ENCODE measurements around the gene COL10A1.
A peak's percentile ranks its signal among the peaks of the same experiment; 100 is the strongest.

COL10A1 gene

GRCh38 chr6:116118608-116119007 is 7.3 kb downstream of the COL10A1 start:
- no peak overlapping the region for H3K4me3 ChIP-seq (ENCODE audit: low read depth, low read length)
- no peak for TF ChIP-seq POLR2A (IDR thresholded peaks at IDR 0.05; ENCODE audit: extremely low read depth, insufficient read length)
- TF ChIP-seq MYC (IDR thresholded peaks at IDR 0.05; ENCODE audit: low read depth, low read length), result no peak
- no peak for TF ChIP-seq CTCF (IDR thresholded peaks at IDR 0.05; ENCODE audit: low read depth, low read length)
- TF ChIP-seq MAX (IDR thresholded peaks at IDR 0.05; ENCODE audit: low read depth, low read length), result no peak
- DNase-seq (ENCODE audit: low read depth), result no peak

- H3K4me3 ChIP-seq (ENCODE audit: low read depth, low read length), result no peak overlapping the region
- DNase-seq (ENCODE audit: low read depth), result no peak
- no peak for TF ChIP-seq CTCF (IDR thresholded peaks at IDR 0.05; ENCODE audit: low read depth, low read length)
- no peak for TF ChIP-seq POLR2A (IDR thresholded peaks at IDR 0.05; ENCODE audit: extremely low read depth, insufficient read length)
- no peak for TF ChIP-seq MAX (IDR thresholded peaks at IDR 0.05; ENCODE audit: low read depth, low read length)
- TF ChIP-seq MYC (IDR thresholded peaks at IDR 0.05; ENCODE audit: low read depth, low read length), result no peak
Measured at GRCh38 chr6:116115781-116116180, 10.2 kb downstream of the COL10A1 start.

- no peak for TF ChIP-seq MAX (IDR thresholded peaks at IDR 0.05; ENCODE audit: low read depth, low read length)
- no peak for TF ChIP-seq CTCF (IDR thresholded peaks at IDR 0.05; ENCODE audit: low read depth, low read length)
- TF ChIP-seq MYC (IDR thresholded peaks at IDR 0.05; ENCODE audit: low read depth, low read length), result no peak
- TF ChIP-seq POLR2A (IDR thresholded peaks at IDR 0.05; ENCODE audit: extremely low read depth, insufficient read length), result no peak
- no peak for DNase-seq (ENCODE audit: low read depth)
- H3K4me3 ChIP-seq (ENCODE audit: low read depth, low read length), result no peak overlapping the region
Measured at GRCh38 chr6:116113386-116113785, 12.5 kb downstream of the COL10A1 start.

- no peak for TF ChIP-seq MYC (IDR thresholded peaks at IDR 0.05; ENCODE audit: low read depth, low read length)
- TF ChIP-seq MAX (IDR thresholded peaks at IDR 0.05; ENCODE audit: low read depth, low read length), result no peak
- TF ChIP-seq POLR2A (IDR thresholded peaks at IDR 0.05; ENCODE audit: extremely low read depth, insufficient read length), result no peak
- peak; percentile 92 for TF ChIP-seq CTCF (IDR thresholded peaks at IDR 0.05; ENCODE audit: low read depth, low read length)
- no peak overlapping the region for H3K4me3 ChIP-seq (ENCODE audit: low read depth, low read length)
- peak; percentile 68 for DNase-seq (ENCODE audit: low read depth)
Measured at GRCh38 chr6:116111552-116112528, 14.1 kb downstream of the COL10A1 start.

GRCh38 chr6:116108836-116109235 is 17.1 kb downstream of the COL10A1 start:
- no peak for DNase-seq (ENCODE audit: low read depth)
- no peak for TF ChIP-seq MAX (IDR thresholded peaks at IDR 0.05; ENCODE audit: low read depth, low read length)
- TF ChIP-seq POLR2A (IDR thresholded peaks at IDR 0.05; ENCODE audit: extremely low read depth, insufficient read length), result no peak
- no peak for TF ChIP-seq MYC (IDR thresholded peaks at IDR 0.05; ENCODE audit: low read depth, low read length)
- no peak for TF ChIP-seq CTCF (IDR thresholded peaks at IDR 0.05; ENCODE audit: low read depth, low read length)

More at GRCh38 chr6:116108836-116109235, 17.1 kb downstream of the COL10A1 start:
- no peak overlapping the region for H3K4me3 ChIP-seq (ENCODE audit: low read depth, low read length)

All from NB4 (cell line).